Testis (tissue), 3 donors: ENCODE data around the gene ENPP6. TPM values are rescaled to one million over a fixed set of nuclear protein-coding genes. Genes with fewer than 3 reads are reported as not detected.

Source experiments
- DNase-seq: peaks from one replicate; pipeline ENCODE4 v3.0.0-alpha.2; 2019
- H3K27ac ChIP-seq, 2 donors: fragments of 200-600 bp; sonication (generic); one replicate each; pipeline ENCODE4 v1.5.1; 2019
- H3K27me3 ChIP-seq: fragments of 200-600 bp; sonication (generic); one replicate; pipeline ENCODE4 v1.5.1; 2019
- H3K36me3 ChIP-seq: fragments of 200-600 bp; sonication (generic); one replicate; pipeline ENCODE4 v1.5.1; 2017; ENCODE audit warnings: low read depth; ENCODE audit errors: missing control alignments
- H3K4me1 ChIP-seq: fragments of 200-600 bp; sonication (generic); one replicate; pipeline ENCODE4 v1.5.1; 2019
- H3K4me3 ChIP-seq, 2 donors: fragments of 200-600 bp; sonication (generic); one replicate each; pipeline ENCODE4 v1.5.1; 2017 to 2019
- H3K9me3 ChIP-seq: fragments of 200-600 bp; sonication (generic); one replicate; pipeline ENCODE4 v1.5.1; 2017
- CTCF ChIP-seq, 3 experiments: fragments of 450-650 bp in 2 of 3; fragments of 200-600 bp in 1 of 3; sonication (generic) in 1 of 3; IDR thresholded peaks; one replicate each; pipeline ENCODE4 v1.5.1; 2016 to 2019; ENCODE audit warnings: antibody characterized with exemption in 3 of 3, mild to moderate bottlenecking in 2 of 3, moderate library complexity in 1 of 3
- POLR2A ChIP-seq: fragments of 450-650 bp; IDR thresholded peaks from one replicate; pipeline ENCODE4 v1.6.1; 2017; ENCODE audit warnings: antibody characterized with exemption, mild to moderate bottlenecking, moderate library complexity
- WGBS, 2 donors: methylation state at CpG; one replicate each; pipeline ENCODE4 v1.1.5; 2018; 5-methylcytosine and 5-hydroxymethylcytosine counted together
- intact Hi-C: fragments of 100-400 bp; cut with DNase I; formaldehyde crosslinking; loops from one replicate; pipeline ENCODE4 v1.15.1; 2023; ENCODE audit warnings: low total_unique reads
- polyA plus RNA-seq: library from polyadenylated mRNA; stranded (reverse); fragments of 350-450 nt; fragmentation: Illumina TruSeq; extraction: RNeasy Lipid Tissue Mini Kit (QIAGEN cat#74804); gene quantifications from one replicate; pipeline ENCODE4 v1.2.3, GENCODE V29; 2014; ENCODE audit warnings: low read depth, low replicate concordance; ENCODE audit not compliant: insufficient read depth
- total RNA-seq, 2 donors: library from RNA; depleted of rRNA; stranded (reverse); fragments of >200 nt; gene quantifications; one replicate each; pipeline ENCODE4 v1.2.3, GENCODE V29; 2016

Gene ENPP6
- total and polyA plus RNA-seq, 3 donors from 2014 or later, result 2.0 to 4.9 (median 3.5) TPM

- 78% methylated on average over 5 of the region's 5 CpGs for WGBS, 2 donors
- Histone ChIP-seq H3K27ac (no peak overlapping the region), H3K36me3 (no peaks in the 10 kb centered on the region), H3K4me1 (no peaks in the 10 kb centered on the region), H3K9me3 (no peaks in the 10 kb centered on the region), H3K4me3 (no peak overlapping the region), H3K27me3 (no peaks in the 10 kb centered on the region)
- DNase-seq, result no peak
- no peak for TF ChIP-seq CTCF (IDR thresholded peaks at IDR 0.05)
- no peak for TF ChIP-seq POLR2A
- intact Hi-C loops, result no loop called here
Observed at GRCh38 chr4:184074677-184075388, 142.8 kb downstream of the ENPP6 start.

GRCh38 chr4:184067931-184068554, 149.6 kb downstream of the ENPP6 start:
- Histone ChIP-seq H3K4me3 (no peak overlapping the region), H3K4me1 (peaks cover 9% of the 10 kb centered on the region), H3K9me3 (no peaks in the 10 kb centered on the region), H3K36me3 (no peaks in the 10 kb centered on the region), H3K27me3 (no peaks in the 10 kb centered on the region), H3K27ac (no peak overlapping the region)
- intact Hi-C loops, result no loop called here
- TF ChIP-seq POLR2A, result no peak
- no peak for TF ChIP-seq CTCF (IDR thresholded peaks at IDR 0.05)
- WGBS, 2 donors, result 70 to 85% methylated on average over 9 of the region's 9 CpGs
- no peak for DNase-seq

- intact Hi-C loops, result no loop called here
- Histone ChIP-seq H3K4me1 (peaks cover 9% of the 10 kb centered on the region), H3K27me3 (no peaks in the 10 kb centered on the region), H3K27ac (no peak overlapping the region), H3K9me3 (no peaks in the 10 kb centered on the region), H3K36me3 (no peaks in the 10 kb centered on the region), H3K4me3 (no peak overlapping the region)
- TF ChIP-seq CTCF (IDR thresholded peaks at IDR 0.05), result no peak
- no peak for TF ChIP-seq POLR2A
- 47 to 53% methylated on average over 9 of the region's 9 CpGs for WGBS, 2 donors
- DNase-seq, result no peak
Observed at GRCh38 chr4:184066584-184067300, 150.9 kb downstream of the ENPP6 start.

GRCh38 chr4:184064877-184065276, 152.8 kb downstream of the ENPP6 start:
- H3K4me3 ChIP-seq, result no peak overlapping the region
- 86 to 92% methylated on average over 5 of the region's 5 CpGs for WGBS, 2 donors
- no peak overlapping the region for H3K27ac ChIP-seq
- no peaks in the 10 kb centered on the region for H3K27me3 ChIP-seq
- no peaks in the 10 kb centered on the region for H3K9me3 ChIP-seq
- no peak for TF ChIP-seq CTCF (IDR thresholded peaks at IDR 0.05)
- no peak for TF ChIP-seq POLR2A
- no peak for DNase-seq
- H3K36me3 ChIP-seq, result no peaks in the 10 kb centered on the region
- peaks cover 9% of the 10 kb centered on the region for H3K4me1 ChIP-seq
- intact Hi-C loops, result no loop called here
